ENCODE data around the gene CACNA1S.

Gene CACNA1S

GRCh38 chr1:201013031-201013485, 99.2 kb downstream of the CACNA1S start:
- no peak for DNase-seq (ENCODE audit: low read depth)

GRCh38 chr1:201011616-201012015, 100.6 kb downstream of the CACNA1S start:
- no peak for DNase-seq (ENCODE audit: low read depth)

- DNase-seq (ENCODE audit: low read depth): no peak
These were observed 102.1 kb downstream of the CACNA1S start for GRCh38 chr1:201009962-201010645.

DNA sequence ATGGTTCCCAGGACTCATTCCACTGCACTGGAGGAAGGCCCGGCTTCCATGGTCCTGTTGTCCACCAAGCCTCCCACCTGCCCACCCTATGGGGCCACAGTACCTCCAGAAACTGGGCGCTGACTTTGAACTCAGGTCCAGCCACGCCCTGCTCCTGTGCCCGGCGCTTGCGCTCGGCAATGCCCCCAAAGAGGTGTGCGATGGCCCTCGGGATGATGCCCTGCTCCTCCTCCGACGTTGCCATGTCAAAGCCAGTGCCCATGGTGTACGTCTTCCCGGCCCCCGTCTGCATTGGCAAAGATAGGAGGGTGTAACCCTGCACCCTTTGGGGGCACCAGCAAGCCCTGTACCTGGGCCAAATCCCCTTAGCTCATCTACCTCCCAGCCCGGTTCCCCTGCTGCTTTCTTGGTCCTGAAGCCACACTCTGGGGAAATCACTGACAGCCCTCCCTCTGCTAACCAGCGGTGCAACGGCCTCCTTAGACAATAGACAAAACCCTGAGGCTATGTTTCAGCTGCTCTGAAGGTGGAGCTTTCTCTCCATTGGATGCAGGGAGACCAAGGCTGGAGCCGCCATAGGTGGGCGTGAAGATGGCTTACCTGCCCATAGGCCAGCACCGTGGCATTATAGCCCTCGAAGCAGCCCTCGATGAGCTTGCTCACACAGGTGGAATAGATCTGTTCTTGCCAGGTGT, 103.4 kb downstream of the CACNA1S start:
- DNase-seq (ENCODE audit: low read depth): no peak

GRCh38 chr1:201007481-201007880, 104.7 kb downstream of the CACNA1S start:
- DNase-seq (ENCODE audit: low read depth): no peak

GRCh38 chr1:201006450-201006849, 105.8 kb downstream of the CACNA1S start:
- no peak for DNase-seq (ENCODE audit: low read depth)

DNA sequence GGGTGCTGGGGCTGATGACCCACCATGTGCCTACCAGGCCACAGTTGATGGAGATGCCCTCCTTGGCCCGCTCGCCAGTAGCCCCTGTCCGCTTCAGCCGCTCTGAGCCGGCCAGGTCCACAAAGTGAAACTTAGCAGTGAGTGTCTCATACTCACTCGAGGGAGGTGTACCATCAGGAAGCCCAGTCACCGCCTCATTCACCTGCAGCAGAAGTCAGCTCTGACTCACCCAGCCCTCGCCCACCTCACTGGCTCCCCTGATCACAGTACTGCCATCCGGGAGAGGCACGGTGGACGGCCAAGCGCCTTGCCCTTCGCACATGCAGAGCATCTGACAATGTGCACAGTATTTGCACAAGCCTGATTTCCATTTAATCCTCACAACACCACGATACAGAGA, 107.5 kb downstream of the CACNA1S start:
- no peak for DNase-seq (ENCODE audit: low read depth)

- DNase-seq (ENCODE audit: low read depth): no peak
These were observed 108.1 kb downstream of the CACNA1S start for GRCh38 chr1:201004154-201004553.

DNA sequence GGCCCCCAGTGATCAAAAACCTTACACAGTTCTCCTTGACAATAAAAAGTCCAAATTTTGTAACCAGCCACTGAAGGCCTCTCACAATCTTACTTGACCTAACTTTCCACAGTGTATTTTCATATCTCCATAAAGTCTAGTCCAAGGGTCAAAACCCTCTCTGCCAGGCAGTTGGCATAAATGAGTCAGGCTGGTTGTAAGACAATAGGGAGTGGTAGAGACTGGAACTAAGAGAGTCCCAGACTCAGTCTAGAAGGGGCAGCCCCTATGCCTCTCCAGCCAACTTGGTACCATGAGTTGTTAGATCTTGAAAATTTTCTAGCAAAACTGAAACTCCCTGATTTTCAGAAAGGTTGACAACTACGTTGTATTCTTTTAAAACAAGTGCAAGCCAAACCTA, 109.7 kb downstream of the CACNA1S start:
- no peak for DNase-seq (ENCODE audit: low read depth)

GRCh38 chr1:201001962-201002361, 110.3 kb downstream of the CACNA1S start:
- no peak for DNase-seq (ENCODE audit: low read depth)

- no peak for DNase-seq (ENCODE audit: low read depth)
These were observed 111.8 kb downstream of the CACNA1S start for GRCh38 chr1:201000391-201000790.

DNA sequence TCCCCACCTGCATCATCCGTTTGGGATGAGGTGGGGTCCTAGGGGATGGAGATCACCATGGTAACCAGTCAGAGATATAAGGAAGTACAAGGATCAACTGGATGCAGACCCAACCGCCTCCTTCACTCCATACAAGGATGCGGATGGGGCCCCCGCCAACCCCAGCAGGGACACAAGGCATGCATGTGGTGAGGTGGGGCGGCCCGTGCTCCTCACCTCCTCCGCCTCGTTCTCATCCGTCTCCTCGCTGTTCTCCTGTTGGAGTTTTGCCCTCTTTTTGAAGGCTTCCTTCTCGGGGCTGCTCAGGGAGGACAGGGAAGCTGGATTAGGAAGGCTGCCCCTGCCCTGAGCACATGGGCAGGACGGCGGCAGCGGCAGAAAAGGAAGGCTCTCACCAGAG, 112.6 kb downstream of the CACNA1S start:
- no peak for DNase-seq (ENCODE audit: low read depth)

GRCh38 chr1:200998323-200998722, 113.9 kb downstream of the CACNA1S start:
- no peak for DNase-seq (ENCODE audit: low read depth)

DNA sequence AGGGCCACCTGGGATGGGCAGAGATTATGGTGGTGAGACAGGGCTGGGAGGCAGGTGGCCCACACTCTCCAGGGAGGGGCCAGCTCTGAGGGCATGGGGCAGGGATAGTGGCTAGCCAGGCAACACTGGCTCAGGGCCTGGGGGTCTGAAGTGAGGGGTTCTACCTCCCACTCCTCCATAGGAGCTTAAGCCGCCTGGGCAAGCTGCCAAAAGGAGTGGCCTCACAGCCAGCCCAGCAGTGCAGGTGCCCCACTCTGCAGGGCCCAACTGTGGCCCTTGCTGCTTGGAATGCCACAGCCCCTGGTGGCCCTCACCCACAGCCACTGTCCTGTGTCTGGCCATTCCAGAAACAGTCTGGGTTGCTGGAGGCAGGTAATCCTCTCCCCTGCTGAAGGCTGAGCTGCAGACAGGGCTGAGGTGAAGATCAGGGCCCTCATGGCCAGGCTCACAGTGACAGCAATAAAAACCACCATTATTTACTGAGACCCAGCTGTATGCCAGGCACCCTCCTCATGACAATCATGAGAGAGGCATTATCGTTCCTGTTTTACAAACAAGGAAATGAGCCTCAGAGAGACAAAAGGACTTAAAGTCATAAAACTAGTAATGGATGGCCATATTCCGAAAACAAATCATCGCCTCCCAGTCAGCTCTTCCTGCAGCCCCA, 119.7 kb downstream of the CACNA1S start:
- DNase-seq (ENCODE audit: low read depth): no peak

DNA sequence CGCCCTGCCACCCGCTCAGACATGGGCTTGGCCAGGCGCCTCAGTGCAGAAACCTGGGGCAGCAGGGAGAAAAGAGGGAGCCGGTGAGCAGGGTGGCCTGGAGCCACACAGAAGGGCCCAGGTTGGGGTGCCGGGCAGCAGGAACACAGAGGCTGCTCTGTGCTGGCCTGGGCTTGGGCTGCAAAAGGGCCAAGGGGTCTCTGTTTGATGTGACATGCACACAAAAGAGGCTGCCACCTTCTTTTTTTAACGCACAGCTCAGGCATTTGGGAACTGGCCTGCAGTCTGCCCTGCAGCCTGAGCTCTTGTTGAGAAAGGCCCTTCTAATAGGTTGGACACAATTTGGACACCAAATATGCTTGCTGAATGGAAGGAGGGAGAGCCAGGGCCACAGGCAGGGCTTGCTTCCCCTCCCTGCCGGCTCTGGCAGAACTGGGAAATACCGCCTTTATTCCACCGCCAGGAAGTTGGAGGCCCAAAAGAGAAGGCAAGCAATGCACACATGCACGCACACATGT, 121.1 kb downstream of the CACNA1S start:
- DNase-seq (ENCODE audit: low read depth): no peak

DNA sequence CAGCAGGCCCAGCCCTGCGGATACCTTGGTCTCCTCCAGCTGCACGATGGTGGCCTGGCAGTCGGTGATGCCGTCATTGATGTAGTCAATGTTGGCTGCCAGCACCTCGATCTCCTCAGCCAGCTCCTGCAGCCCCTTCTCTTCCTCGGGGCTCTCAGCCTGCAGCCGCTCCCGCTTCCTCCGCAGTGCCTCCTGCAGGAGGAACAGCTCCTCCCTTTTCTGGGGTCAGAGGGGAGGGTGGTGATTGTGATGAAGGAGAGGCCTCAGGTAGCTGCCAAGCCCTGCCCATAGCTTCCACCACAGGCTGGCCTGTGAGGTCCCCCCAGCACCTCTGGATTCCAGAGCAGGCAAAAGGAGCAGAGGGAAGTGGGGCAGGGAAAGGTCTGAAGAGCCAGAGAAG, 122.1 kb downstream of the CACNA1S start:
- no peak for DNase-seq (ENCODE audit: low read depth)
